GM19238 (cell line): ENCODE results near the gene FHIT.

ENCODE experiments used
- DNase-seq: peaks from one replicate; pipeline ENCODE4 v3.0.0; 2011; ENCODE audit warnings: low spot score; ENCODE audit not compliant: insufficient read length

The FHIT gene

DNA sequence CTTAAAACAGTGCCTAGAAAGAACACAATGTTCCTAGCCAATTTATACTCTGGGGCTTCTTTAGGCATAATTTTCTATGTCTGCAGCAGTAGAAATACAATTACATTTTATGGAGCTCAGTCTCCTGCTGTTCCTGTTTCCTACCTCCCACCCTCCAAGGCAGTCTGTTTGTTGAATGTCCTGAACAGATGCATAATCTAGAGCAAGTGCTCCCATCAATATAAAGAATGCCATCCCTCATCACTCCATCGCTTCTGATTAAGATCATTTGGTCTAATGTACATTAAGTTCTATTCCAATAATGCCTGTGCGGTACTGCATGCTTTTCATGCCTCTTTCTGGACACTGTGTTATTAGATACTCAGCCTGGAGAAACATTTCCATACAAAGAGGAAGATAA lies 1331.7 kb downstream of the FHIT start:
- DNase-seq: no peak

DNA sequence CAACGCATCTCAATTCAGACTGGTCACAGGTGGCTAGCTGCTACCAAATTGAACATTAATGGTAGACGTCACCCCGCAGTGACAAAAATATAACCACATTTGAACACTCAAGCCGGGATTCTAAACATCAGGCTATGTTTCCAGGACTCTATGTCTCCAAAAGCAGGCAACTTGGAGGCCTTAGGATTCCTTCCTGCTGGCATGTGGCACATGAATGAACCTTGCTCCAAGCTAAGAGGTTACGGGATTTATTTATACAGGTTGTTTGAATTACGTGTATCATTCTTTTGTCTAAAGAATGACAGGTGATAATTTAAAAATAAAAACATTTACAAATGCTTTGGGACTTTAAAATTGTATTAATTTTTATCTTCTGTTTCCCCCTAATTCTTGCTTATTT lies 1337.0 kb downstream of the FHIT start:
- no peak for DNase-seq

GRCh38 chr3:59913645-59914044 lies 1337.6 kb downstream of the FHIT start:
- DNase-seq: no peak

DNA sequence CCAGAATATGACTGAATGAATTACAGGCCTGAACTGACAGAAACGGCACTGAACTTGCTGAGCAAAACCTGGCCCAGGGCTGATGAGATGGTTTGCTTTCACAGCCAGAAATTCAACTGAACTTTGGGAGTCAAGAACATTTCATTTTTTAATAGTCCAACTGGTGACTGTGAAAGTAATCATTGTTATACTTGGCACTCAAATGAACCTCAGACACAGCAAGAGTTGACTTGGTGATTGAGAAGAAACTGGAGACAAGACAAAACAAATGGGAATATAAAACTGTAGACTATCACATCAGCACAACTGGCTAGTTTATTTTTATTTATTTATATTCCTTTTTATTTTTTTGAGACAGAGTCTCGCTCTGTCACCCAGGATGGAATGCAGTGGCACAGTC lies 1342.6 kb downstream of the FHIT start:
- no peak for DNase-seq

GRCh38 chr3:59908280-59908679 lies 1343.0 kb downstream of the FHIT start:
- DNase-seq: no peak

- no peak for DNase-seq
These were observed 1347.0 kb downstream of the FHIT start for GRCh38 chr3:59904296-59904695.

- no peak for DNase-seq
These were observed 1352.2 kb downstream of the FHIT start for GRCh38 chr3:59899061-59899460.

DNA sequence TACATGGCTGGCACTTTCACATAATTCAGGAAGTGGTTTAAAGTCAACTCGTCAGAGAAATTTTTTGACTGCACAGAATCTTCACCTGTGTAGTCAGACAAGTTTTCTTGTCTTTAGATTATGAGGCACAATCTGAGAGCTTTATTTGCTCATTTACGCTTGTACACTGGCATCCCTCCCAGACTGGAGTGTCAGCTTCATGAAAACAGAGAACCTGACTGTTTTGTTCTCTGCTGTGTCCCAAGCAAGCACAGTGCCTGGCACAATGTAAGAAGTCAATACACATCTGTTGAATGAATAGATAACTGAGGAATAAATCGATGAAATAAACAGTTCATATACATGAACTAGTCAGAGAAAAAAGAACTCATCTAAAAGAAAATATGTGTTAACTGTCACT lies 1355.3 kb downstream of the FHIT start:
- no peak for DNase-seq

DNA sequence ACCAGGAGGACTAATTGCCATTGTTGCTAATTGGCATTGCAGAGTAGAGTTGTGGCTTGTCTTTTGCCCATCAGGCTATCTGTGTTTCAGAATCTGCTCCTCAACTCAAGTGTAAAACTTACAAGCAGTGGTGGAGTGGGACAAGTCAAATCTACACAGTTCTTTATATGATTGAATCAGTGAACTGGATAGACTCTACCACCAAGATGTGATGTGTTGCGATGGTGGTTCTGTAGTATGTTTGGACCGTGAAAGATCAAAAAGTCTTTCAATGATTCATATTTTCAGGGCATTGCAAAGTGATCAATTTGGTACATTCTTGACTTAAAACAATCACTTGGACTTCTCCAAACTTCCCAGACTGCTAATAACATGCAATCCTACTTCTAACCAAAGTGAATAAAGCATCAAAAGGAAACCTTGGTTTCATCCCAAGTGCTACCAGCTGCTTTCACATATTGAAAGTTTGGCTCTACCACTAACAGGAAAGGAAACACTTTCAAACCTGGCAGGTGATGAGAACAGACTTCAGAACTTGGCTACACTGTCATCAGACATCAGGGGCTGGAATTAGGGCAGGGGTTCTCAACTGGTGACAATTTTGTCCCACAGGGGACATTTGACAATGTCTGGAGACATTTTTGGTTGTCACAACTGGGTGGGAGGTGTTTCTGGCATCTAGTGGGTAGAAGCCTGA lies 1356.7 kb downstream of the FHIT start:
- no peak for DNase-seq

DNA sequence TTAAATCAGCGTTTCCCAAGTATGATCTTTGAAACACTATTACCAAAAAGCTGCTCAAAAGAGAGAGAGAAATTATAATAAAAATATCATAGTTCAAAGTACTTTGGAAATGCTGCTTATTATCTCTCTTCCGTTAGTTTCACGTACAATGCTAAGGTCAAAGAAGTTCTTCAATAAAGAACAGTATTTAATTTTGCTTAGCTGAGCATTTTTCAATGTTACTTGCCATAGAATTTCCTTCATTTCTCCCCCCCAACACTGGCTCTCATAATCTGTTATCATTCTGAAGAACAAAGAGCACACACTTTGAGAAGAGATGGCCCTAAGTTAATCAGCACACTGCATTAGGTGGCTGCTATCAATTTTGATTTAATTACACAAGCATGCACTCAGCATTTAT lies 1360.6 kb downstream of the FHIT start:
- DNase-seq: no peak

GRCh38 chr3:59886790-59887189 lies 1364.5 kb downstream of the FHIT start:
- DNase-seq: no peak

DNA sequence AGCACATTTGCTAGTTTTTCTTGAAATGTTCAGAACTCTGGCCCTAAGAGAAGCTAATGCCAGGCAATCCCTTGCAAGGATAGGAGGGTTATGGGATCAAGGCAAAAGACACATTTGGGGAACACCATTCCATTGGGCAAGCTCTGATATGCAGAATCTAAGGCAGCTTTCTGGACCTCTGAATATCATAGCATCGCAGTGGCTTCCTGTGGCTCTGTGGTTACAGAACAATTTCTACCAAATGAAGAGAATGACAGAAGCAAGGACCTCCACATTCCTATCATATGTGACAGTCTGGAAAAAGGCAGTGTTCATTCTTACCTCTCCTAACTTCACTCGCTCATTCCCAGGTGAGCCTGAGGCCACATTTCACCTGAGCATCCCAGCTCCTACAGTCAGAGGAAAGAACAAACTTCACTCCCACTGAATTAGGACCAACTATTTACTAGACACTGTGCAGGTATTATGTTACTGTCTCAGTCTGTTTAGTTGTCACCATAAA lies 1365.3 kb downstream of the FHIT start:
- DNase-seq: no peak

GRCh38 chr3:59885101-59885500 lies 1366.2 kb downstream of the FHIT start:
- no peak for DNase-seq

DNA sequence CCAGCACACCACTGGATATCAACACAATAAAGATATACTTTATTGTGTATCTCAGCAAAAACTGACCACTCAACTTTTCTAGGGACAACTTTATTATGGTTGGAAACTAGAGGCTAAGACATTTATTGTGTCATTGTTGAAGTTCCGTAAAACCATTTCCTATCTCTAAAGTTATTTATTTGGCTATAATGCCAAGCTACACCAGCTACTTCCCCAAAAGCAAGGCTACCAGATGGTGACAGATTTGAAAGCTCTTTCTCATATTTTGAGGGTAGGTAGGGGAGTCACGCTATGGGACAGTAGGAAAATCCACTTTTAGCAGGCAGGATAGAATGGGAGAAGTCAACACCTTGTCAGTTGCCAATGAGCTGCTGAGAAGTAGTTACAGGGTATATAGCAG lies 1366.8 kb downstream of the FHIT start:
- DNase-seq: no peak

DNA sequence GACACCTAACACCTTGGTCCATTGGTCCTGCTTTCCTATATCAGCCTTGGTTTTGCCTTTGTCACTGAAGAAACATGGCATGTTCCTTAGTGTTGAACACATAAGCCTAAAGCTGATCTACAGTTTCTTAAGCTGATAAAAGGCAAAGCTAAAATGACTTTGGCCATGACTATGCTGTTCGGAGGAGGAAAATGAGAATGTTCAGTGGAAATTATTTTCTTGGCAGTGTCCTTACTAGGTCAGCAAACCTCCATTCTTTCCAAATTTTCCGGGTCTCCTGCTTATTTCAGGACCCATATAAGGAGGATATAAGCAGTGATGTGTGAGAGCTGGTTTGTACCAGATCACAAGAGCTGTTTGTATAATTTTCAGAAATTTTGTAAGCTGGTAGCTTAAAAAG lies 1368.5 kb downstream of the FHIT start:
- DNase-seq: no peak

DNA sequence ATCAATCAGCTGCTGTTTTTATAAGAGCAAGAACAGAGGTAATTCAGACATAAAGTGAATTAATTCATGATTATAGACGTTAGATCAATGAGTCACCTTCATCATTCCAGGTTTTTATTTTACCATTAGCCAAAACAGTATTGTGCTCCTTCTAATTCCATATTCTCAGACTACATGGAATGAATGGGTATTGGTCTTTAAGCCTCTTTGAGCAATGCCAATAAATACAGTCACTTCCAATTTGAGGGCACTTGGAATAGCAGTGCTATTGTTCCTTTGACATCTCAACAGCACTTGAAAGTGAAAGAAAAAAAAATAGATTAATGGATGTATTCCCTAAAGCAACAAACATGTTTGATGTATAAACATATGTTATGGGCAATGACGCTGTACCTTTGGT lies 1370.5 kb downstream of the FHIT start:
- no peak for DNase-seq

DNA sequence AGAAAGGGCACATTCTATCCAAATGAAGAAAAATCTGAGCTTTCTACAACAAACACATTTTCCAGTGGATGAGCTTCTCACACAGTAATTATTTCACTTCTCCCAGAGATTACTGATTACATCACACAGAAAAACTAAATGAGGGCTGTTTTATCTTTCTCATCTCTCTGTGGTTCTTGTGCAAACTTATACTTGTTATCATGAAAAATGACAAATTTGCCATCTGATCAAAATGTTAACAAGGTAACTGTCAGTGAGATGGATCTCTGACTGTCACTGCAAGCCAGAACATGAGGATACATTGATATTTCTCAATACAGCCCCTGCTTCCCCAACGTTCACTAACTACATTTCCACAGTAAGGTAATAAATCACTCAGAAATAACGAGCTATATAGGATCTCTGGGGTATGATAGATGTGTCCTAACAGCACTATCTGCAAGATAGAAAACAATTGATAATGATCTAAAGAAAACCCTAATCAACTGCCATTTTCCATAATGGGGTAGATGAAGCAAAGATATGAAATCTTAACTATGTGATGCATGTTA lies 1372.1 kb downstream of the FHIT start:
- no peak for DNase-seq

GRCh38 chr3:59878038-59878427 lies 1373.2 kb downstream of the FHIT start:
- DNase-seq: no peak

DNA sequence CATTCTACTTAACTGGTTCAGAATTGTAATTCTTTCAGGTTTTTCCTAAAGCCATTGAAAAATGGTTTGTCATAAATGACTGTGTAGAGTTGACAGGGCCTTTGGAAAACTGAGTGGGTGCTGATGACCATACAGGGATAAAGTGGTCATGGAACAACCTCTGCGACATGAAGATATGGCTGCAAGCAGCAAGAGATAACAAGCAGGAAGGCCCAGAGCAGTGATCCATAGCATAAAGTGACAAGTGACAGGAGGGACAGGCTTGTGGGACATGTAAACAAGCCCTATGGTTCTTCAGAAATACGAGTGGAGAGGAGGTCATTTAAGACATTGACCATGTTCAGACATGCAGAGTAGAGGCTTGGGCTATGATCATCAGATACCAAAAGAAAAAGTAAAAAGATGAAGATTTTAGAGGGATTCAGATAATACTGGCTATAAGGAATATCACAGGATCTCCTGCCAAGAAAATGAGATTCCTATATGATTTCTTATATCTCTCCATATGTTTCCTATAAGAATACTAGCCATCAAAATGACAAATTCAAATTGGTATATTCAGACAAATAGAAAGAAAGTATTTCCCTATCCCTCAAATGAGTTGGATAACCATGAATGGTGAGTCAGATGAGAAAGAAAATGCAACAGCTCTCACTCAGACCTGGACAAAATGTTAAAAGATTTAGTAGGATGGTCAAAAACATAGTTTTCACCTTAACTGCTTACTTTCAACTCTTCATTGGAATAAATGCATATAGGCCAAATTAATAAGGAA lies 1373.8 kb downstream of the FHIT start:
- DNase-seq: no peak

DNA sequence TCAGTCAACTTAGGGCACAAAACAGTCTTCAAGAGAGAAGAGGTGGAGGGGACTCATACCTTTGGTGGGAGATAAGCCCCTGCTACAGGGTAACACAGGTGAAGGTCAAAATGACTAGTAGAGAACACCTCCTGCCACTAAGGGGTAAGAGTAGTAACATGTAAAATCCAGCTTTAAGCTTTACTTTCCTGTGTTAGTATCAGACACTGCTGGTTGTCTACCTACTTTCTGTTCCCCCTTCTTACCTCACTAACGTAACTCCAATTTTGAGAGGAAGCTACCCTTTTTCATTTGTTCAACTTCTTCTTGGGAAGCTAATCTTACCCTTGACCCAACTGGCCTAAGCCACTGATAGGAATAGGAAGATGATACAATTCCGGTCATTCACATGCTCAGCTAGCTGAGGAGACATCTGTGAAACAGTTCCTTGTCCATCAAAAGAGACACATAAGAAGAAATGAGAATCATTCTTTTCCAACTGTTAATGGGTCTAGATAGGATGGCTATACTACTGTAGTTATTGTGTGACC lies 1374.7 kb downstream of the FHIT start:
- DNase-seq: no peak

- no peak for DNase-seq
These were observed 1377.5 kb downstream of the FHIT start for GRCh38 chr3:59873576-59874230.

GRCh38 chr3:59872128-59872527 lies 1379.1 kb downstream of the FHIT start:
- DNase-seq: no peak
